Subcutaneous adipose tissue (tissue), 4 donors: ENCODE data around the gene GNPNAT1. TPM values are rescaled to one million over a fixed set of nuclear protein-coding genes. Genes with fewer than 3 reads are reported as not detected.

Source experiments
- CTCF ChIP-seq: fragments of 450-650 bp; IDR thresholded peaks from one replicate; pipeline ENCODE4 v1.5.1; 2016; ENCODE audit warnings: low read depth, mild to moderate bottlenecking, control low read depth, antibody characterized with exemption, moderate library complexity
- total RNA-seq, 4 donors: library from RNA; depleted of rRNA; stranded (reverse); fragments of >200 nt; gene quantifications; one replicate each; pipeline ENCODE4 v1.1.0, GENCODE V29; 2016

Gene GNPNAT1
- total RNA-seq, 4 donors from 2014 or later, result 12.9 to 28.2 (median 15.9) TPM

DNA sequence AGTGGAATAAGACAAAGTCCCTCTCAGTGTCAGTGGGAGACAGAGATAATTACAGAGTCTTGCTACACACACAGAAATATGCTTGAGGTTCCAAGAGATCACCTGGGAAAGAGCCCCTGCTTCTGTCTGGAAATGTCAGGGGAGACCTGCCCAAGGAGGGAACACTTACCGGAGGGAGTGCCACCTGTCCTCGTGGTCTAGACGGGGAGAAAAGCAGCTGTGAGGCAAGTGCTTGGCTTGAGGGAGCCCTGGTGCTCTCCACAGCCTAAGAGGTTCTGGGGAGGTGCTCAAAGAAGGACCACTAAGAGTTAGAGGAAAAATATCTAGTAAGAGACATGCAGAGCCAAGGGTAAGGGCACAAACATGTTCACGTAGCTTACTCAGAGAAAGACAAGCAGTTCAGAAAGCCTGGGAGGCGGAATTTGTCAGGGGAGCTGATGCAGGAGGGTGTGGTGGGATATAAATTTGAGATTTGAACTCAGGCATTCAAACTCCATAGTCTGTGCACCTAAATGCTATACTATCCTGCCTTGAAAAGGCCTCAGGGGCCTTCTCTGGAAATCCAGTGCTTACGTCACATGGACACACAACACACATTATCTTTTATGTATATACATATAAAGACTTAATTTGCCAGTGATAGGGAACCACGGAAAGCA, 38.2 kb upstream of the GNPNAT1 start:
- no peak for TF ChIP-seq CTCF

DNA sequence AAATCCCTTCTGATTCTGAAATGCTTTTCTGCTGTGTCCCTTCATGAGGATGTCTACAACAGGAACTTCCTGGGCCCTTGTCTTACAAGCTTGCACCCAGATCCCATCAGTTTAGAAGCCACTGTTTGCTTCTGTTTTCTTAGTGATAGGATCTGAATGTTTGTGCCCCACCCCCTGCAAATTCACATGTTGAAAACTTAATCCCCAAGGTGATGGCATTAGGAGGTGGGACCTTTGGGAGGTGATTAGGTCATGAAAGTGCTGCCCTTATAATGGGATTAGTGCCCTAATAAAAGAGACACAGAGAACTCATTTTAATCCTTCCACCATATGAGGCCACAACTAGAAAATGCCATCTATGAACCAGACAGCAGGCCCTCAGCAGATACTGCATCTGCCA, 36.0 kb upstream of the GNPNAT1 start:
- TF ChIP-seq CTCF, result no peak

DNA sequence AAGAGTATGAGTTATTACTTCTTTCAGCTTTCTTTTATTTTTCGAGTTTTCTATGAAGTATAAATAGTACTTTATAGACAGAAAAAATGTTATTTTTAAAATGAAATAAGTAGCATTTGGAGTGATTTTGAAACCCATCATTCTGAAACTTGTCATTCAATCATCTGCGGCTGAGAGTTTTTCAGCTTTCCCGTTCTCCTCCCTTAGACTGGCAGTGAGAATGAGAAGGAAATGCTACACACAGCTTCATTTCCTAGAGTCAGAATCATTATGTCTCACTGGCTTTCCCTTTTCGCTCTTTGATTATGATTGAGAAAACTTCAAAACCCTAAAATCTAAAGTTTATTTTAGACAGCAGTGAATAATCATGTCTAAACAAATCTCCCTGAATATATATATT, 33.7 kb upstream of the GNPNAT1 start:
- no peak for TF ChIP-seq CTCF

DNA sequence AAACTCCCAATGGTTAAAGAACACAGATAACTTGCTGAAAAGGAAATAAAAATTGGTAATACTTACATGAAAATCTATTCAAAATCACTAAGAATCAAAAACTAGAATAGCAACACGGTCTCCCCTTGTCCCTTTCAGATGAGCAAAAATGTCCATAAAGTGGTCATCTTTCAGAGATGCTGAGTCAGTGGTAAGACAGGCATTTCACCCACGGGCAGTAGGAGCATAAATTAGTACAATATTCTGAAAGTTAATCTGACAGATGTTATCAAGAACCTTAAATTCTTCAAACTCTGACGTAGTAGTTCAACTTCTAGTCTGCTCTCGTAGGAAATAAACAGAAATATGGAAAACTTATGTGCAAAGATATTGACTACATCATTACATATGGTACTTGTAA, 33.1 kb upstream of the GNPNAT1 start:
- TF ChIP-seq CTCF, result no peak

- TF ChIP-seq CTCF, result no peak
These were observed 30.4 kb upstream of the GNPNAT1 start for GRCh38 chr14:52821805-52822250.

GRCh38 chr14:52808101-52808500, 16.7 kb upstream of the GNPNAT1 start:
- no peak for TF ChIP-seq CTCF

DNA sequence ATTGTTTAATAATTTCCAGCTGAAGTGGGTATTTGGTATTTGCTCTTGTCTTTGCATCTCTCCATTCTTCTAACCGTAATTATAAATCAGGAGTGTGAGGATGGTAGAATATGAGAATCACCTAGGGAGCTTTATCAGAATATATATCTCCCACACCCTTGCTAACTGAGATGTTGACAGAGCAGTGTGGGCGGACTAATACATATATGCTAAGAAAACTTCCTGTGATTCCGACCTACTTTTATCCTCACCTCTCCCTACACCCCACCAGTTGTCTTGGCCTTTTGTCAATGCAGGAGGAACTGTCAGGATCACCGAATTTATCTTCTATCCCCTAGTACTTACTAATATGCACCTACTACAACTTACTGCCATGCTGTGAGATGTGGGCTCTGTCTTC, 14.7 kb upstream of the GNPNAT1 start:
- TF ChIP-seq CTCF, result no peak
